HG03442 (cell line): ENCODE results near the gene NRP2.

Source experiments
- ATAC-seq: cut with Tn5 transposase; IDR thresholded peaks from one replicate; pipeline ENCODE4 v1.9.1; 2021; ENCODE audit warnings: mild to moderate bottlenecking, moderate library complexity; ENCODE audit not compliant: unreplicated experiment

NRP2 gene

DNA sequence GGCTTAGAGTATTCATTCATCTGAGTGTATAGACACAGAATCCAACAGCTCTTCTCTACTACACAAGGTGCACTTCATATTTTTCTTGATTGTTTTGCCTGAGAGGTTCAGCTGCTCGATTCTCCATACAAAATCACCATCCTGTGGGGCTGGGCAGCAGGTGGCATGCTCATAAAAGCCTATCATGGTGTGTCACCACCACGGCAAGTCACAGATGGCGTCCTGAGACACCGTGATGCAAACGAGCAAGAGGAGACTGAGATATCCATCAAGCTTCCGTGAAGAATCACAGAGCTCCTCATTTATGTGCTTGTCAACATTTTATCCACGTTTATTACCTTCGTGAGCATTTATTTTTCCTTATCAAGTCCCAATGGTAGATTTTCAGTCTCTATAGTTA, 22.4 kb upstream of the NRP2 start:
- ATAC-seq: no peak

DNA sequence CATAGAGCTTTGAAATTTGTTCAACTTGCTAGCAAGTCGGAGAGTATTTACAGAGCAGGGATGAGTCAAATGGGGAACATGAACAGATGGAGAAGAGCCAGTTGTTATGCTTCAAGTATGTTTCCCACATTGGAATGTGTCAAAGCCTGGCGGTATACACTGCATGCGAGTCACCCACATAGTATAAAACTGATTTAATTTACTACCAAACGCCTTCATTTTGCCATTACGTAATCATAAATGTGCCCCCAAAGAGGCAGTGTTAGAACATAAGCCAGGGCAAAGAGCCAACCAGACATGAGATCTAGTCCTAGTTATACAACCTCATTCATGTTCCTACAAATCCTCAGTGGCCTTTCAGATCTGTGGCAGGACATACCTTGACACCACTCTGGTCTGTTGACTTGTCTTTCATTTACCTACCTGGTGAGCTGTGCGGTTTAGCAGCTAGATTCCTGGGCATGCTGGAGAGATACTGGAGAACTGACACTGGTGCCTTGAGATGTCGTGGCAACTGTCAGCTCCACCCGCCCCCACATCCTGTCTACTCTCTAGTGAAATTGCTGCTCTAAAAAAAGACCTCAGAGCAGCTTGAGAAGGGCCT, 21.7 kb upstream of the NRP2 start:
- ATAC-seq: peak; percentile 92

DNA sequence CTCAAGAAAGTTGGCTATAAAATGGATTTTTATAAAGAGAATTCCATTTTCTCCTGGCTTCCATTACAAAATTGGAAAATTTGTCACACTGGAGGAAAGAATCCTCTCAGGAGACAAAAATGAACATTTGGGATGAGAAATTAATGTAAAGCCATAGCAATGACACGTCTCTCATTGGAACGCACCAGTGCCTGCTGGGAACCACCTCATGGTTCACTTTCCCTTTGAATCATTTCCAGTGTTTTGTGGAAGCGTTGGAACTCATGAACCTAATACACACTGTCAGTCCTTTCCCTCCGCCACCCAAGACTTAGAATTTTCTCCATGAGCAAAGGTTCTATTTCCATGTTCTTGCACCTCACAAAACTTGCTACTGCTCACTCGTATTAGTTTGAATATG, 21.0 kb upstream of the NRP2 start:
- no peak for ATAC-seq

DNA sequence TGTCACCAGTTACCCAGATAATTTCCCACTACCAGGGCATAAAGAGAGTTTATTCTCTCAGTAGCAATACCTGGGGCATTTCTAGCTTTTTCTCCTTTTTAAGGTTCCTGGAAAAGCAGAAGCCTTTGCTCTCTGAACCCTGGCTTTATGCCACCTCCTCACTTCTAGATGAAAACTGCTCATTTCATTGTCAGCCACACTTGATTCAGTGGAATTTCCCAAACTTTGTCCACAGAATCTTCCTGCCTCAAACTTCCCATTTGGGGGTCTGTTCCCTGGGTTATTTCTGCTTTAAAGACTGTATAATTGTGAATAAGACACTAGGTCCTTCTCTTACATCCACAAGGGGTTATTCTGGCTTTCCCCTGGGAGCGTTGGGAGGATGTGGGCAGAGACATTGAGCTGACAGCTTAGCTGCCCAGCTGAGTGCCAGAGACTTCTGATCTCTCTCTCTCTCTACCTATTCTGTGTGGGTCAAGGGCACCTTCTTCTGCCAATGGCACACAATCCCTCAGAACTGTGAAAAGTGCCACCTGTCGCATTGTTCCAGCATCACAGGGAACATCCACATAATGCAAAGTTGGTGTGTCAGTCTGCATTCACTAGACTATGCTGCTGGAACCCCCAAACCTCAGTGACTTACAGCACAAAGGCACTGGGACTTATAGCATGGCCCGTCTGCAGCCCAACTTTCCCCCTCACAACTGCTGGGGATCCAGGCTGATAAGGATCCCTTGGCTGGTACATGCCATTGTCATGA, 19.9 kb upstream of the NRP2 start:
- ATAC-seq: no peak

DNA sequence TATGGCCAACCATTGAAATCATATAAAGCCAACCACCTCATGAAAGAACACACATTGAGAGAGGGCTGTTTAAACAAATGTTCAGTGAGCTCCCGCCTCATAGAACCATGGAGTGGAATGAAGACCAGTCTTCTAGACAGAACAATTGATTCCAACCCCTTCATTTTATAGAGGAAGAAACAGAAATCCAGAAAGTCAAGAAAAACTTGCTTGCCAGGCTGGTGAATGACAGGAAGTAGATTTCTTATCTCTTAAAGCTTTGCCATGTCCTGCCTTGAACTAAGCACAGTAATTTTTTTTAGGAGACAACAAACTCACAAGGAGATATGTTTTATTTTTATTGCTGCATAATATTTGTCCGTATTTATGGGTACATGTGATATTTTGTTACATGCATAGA, 16.5 kb upstream of the NRP2 start:
- no peak for ATAC-seq

DNA sequence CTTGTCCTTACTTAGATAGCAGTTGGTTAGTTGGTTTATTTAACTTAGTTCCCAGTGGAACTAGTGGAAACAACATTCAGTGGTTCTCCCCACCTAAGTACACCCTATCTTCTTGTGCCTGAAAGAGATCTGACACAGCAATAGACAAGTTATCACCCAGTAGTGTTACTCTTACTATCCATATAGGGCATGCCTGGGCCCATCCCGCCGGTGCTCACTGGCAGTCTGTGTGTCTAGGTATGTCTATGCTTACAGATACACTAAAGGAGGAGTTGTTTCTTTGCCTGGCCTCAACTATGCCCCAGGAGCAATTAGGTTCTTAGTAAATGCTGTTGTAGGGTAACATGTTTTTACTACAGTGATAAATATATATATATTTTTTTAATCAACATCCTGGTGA, 12.0 kb upstream of the NRP2 start:
- ATAC-seq: no peak

DNA sequence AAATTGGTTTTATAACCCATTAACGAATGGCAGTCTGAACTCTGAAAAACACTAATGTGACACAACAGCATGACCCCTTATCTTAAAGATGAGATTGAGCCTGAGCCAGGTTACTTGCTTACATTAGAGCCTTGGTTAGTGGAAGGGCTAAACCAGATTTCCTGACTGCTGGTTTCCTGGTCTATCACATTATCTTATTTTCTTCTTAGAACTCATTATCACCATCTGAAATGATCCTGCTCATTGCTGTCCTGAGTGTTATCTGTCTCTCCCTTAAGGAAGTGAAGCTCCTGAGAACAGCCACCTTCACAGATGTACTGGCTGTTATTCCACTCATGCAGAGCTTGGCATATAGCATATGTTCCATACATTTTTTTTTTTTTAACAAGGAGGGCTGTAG, 9.0 kb upstream of the NRP2 start:
- no peak for ATAC-seq

DNA sequence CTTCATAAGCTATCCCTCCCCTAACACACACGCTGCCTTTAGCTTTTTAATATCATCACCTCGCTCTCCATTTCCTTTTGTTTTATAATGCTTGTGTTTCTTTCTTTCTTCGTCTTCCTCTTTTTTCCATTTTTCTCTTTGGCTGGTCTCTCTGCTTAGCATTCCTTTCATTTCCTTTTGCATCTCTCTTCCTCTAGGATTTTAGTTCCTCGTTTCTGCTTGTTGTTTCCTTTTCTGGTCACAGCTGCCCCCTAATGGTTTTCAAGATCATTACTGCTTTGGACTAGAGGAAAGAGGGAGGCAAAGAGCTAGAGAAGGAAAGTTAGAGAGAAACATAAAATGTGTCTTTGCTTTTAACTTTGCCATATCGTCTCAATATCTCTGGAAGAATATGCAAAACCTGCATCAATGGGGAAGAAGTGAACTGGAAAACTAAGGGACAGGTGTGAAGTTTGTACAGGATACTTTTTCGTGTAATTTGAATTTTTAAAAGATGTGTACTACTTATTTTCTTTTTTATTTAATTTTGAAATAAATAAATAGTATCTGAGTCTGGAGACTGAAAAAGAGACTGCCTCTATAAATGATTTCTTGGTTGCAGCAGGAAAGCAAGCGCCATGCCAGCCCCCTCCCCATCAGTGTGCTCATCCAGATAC, 6.3 kb upstream of the NRP2 start:
- no peak for ATAC-seq

DNA sequence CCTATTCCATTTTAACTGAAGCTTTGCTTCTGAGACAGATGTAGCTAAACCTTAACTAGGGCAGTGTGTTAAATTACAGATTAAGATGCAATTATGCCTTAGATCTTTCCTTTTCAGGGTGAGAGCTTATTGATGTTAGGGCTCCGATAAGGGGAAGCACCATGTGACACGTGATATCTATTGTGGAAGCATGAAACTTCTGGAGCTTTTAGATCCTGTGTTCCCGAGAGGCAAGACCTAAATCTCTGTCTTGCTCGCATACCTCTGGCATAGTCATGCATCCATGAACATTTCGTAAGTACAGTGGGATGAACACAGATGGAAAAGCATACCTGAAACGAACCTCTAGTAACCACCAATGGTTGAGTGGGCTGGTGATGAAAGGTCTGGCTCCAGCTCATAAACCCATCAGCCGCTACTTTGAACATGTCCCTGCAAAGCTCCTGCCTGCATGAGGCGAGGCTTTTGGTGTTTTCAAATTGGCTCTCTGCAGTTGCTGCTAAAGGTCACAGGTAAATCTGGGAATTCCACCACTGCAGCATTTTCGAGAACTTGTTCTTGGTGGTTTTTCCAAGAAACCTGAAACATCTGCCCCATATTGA, 3.7 kb upstream of the NRP2 start:
- ATAC-seq: no peak

DNA sequence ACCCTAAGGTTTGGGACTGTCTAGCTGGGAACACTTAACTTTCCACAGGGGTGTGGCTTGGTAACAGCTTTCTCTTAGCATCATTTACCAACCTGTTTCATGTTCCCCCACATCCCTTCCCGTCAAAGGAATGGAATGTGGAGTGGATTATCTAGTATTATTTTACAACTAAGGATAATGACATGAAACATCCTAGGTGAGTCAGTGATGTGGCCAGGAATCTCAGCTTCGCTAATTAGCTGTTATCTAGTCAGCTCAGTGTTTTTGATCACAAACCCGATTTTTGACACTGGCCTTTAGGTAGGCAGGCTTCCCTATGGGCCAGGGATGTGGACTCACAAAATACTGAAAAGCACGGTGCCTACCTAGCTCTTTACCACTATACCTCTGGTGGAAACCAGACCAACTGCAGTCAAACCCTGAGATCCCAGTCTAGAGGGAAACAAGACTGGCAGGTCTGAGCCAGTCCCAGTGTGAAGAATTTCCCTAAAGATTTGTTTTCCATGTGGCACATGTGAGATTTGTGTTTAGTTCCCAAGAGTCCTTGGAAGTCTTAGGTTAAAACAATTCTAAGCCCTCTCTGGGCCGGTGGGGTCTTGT, 2.8 kb upstream of the NRP2 start:
- no peak for ATAC-seq

DNA sequence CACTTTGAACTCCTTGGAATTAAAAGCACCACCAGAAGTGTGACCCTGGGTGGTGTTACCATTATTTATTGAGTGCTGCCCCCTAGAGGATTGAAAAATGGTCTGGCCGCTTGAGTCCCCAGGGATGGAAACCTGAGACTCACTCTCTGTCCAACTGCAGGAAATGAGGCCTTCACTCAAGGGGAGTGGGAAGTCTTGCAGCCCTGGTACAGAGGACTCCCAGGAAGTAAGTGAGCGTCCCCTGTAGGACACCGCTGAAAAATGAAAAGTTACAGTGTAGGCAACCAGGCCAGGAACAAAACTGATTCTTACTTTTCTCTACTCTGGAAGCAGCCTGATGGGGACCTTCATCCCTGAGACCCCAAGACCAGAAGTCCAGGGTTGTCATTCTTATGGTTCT, 2.2 kb upstream of the NRP2 start:
- peak; percentile 67 for ATAC-seq

DNA sequence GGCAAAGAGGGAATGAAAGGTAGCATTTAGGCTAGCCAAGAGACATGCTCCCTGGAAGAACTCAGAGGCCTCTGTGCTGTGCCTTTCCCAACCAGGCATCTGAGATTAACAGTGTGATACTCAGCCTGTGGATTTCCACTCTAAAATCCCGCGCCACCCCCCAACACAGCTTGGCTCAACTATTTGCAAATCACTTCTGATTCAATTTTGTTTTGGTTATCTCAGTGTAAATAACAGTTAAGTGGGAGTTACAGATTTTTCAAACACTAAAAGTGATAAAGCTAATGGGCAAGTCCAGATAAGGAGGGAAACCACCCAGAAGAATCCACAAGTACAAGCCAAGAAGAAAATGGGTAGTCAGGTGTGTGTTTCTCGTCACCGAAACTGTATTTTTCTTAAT, 1.4 kb upstream of the NRP2 start:
- ATAC-seq: no peak

DNA sequence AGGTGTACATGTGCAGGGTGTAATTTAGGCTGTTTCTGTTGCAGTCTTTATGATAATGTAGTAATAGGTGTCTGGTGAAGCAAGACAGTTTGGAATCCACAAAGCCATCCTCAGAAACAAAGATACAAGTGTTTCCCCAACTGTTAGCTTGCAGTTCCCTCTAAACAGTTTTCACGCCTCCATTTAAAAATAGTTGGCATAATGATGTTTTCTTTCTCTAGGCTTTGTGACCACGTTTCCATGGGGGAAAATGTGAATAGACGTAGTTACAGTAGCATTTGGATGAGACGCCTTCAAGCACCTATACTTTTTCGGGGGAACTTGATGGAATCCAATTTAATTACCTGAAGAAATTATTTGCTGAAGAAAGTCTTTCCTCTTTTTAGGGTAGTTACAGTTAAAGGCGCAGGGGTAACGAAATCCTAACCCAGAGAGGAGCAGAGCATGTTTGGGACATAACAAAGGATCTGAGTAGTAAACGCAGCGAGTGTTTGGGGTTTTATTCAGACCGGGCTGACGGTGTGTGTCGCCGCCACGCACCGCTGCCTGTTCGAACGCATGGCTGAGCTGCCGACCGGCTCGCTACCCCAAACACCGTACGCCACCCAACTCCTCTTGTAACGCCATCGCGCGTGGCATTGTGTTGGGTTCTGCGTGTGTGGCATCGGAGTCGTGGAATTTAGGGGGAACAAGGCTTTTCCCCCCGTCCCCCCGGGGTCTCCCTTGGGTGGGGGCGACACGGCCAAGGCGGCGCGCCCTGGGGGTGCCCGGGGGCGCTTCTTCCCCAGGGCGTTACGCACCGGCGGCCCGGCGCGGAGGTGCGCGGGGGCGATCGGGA, 681 bp upstream of the NRP2 start:
- peak; percentile 27 for ATAC-seq

DNA sequence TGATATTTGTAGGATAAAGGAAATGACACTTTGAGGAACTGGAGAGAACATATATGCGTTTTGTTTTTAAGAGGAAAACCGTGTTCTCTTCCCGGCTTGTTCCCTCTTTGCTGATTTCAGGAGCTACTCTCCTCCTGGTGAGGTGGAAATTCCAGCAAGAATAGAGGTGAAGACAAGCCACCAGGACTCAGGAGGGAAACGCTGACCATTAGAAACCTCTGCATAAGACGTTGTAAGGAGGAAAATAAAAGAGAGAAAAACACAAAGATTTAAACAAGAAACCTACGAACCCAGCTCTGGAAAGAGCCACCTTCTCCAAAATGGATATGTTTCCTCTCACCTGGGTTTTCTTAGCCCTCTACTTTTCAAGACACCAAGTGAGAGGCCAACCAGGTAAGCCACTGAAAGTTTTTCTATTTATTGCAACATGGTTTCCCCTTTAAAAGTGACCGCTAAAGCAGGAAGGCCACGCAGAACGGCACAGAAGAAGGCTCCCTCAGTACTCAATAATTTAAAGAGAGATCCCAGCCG, 735 bp downstream of the NRP2 start:
- no peak for ATAC-seq

DNA sequence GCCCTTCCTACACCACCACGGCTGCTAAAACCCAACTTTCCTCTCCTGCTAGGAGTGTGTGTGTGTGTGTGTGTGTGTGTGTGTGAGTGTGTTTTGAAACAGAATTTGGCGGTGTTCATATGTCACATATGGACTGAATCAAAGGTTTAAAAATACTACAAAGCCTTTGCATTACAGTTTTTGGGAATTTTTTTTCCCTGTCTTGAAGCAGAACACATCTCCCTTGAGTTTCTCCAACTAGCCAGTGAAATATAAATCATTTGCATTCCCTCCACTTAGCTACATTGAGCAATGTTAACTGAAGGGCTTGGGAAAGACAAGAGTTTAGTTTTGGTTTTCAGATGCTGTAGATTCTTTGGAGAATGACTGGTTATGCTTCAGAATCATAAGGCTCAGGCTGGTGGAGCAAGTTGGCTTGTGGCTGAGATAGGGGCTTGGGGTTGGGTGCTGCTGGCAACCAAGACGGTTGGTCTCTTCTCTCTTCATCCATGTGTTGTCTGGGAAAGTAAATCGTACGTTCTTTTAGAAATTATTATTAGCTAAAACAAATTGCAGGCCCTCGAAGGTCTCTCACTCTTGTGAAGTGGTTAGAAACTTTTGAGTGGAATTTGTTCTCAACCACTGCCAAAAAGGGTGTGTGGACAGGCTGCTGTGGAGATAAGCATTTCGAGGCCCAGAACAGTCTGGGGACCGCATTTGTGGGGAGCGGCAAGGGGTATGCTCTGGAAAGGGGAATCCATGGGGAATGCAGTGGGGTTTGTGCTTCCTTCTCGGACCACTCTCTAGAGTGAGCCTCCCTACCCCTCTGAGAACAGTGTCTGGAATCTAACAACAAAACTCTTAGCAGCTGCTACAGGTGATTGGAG, 1.4 kb downstream of the NRP2 start:
- ATAC-seq: no peak

DNA sequence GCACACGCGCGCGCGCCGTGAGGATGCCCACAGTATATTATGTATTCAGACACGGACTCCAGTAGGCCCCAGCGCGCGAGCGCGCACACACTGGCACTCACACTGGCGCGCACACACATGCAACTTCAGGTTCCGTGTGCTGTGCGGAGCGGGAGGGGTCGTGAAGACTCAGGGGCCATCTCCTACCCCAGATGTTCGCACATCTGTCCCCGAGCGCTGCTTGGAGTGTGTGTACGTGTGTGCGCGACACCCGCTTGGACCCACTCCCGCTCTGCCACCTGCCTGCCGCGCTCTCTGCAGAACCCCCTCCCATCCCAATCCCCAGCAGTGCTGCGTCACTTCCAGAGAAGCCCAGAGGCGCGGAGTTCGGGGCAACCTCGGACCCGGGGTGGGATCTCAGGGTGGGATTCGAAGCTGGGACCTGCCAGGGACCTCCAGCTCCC, 2.6 kb downstream of the NRP2 start:
- no peak for ATAC-seq

DNA sequence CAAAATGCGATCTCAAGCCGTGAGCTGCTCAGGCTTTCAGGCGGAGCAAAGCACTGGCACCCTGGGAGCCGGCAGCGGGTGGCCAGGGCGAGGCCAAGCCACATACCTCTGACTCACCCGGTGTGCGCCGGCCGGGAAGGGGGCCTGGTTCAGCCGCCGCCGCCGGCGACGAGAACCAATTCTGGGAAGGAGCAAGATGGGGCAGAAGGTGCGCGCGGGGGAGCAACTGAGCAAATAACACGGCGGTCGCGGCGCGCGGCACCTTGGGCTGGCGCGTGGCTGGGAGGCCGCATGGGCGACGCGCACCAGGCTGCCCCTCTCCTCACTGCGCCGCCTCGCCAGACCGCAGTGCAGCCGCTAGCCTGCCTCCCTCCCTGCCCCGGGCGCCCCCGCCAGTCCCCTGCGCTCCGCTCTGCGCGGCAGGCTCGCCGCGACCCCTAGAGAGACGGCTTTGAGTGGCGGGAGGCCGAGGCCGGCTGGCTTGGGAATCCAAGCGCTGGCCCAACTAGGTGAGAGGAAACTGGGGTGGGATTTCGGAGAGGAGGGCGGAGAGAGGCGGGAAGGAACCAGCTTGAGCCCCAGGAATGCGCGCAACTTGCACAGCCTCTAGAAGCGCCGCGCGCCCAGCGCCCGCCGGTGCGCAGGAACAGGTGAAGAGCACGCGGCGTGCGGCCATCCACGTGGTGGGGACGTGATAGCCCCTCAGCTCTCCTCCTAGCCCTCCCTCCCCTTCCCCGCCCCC, 3.2 kb downstream of the NRP2 start:
- ATAC-seq: no peak

DNA sequence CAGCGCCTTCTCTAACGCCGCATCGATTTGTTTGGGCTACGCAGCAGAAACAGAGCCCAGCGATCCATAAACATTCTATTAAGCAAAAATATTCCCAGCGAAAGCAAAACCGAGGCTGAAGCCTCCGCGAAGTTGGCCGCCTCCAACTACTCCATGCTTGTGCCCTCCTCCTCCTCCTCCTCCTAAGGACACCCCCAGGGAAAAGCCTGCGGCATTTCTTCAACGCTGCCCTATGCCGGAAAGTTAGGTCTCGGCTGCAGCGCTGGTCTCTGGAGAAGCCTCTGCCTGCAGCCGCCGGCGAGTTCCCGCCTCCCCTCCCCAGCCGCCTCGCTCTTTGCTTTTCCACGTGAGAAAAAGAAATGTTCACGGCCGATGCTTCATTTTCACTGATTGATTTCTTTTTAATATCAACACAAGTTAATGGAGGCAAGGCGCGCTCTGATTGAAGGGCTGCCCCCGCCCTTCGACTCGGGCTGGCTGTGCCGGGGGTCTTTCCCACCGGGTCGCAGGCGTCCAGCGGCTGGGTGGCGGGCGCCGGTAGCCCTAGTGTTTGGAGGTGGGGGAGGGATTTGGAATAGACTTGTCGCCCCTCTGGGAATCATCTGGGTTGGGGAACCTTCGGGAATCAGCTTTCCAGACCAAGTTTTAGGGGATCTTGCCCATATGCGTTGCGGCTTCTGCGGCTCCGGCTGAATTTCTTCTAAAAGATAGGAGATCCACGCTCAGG, 3.9 kb downstream of the NRP2 start:
- ATAC-seq: no peak
